ENCODE data around the gene ADA.

ADA gene

GRCh38 chr20:44572551-44573500 is 78.7 kb downstream of the ADA start:
- DNase-seq (ENCODE audit: insufficient read length, low spot score) = no peak
- TF ChIP-seq POLR2A (IDR thresholded peaks at IDR 0.05; ENCODE audit: low read depth, low read length) = peak; percentile 35; the same call in 1 of the 2 replicates
- FAIRE-seq = no peak

GRCh38 chr20:44571362-44571988 is 80.0 kb downstream of the ADA start:
- no peak for TF ChIP-seq POLR2A (IDR thresholded peaks at IDR 0.05; ENCODE audit: low read depth, low read length)
- FAIRE-seq (no peak), DNase-seq (ENCODE audit: insufficient read length, low spot score) (no peak)

GRCh38 chr20:44570367-44570766 is 81.1 kb downstream of the ADA start:
- DNase-seq (ENCODE audit: insufficient read length, low spot score) = no peak
- FAIRE-seq = no peak

More at GRCh38 chr20:44570367-44570766, 81.1 kb downstream of the ADA start:
- no peak for TF ChIP-seq POLR2A (IDR thresholded peaks at IDR 0.05; ENCODE audit: low read depth, low read length)

Data from H54 (cell line).